HG02623 (cell line): ENCODE measurements around the gene KIAA1614.
"Not testable (repeated sequence)": the region's sequence is repeated elsewhere in the genome, so short reads cannot be mapped to it uniquely, and the experiment has no call there.

Experiments
- ATAC-seq: cut with Tn5 transposase; IDR thresholded peaks from one replicate; pipeline ENCODE4 v1.9.1; 2021; ENCODE audit warnings: moderate library complexity; ENCODE audit not compliant: unreplicated experiment

The KIAA1614 gene

DNA sequence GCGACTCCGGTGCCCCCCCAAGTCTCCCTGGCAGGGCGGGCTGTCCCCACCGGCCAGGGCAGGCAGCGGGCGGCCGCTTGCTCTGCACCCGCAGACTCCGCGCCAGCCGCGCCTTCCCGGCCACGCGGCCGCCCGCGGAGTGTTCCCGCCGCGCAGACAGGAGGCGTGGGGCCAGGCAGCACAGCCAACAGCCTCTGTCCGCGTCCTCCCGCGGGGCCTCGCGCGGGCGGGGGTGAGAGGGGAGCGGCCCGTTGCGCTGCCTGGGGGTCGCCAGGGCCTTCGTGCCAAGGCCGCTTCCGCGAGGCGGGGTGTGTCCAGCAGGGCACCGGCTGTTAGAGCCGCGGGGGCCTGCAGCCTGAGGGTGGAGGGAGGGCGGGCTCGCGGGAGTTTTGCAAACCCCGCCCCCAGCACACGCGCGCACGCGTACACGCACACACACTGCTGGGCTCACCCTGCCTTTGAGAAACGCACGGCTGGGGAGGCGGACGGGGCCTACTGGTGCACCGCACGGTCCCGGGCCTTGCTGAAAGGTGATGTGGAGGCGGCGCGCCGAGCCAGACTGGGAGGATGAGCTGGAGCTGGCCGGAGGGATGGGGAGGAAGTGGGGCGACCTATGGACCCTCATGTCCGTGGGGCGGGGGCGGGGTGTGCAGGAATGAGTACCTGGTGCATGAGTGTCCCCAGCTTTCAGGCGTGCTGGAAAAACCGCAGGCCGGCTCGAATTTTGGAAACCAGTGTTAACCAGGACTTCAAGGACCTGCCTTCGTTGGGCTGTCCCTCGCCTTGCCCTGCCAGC, 41.5 kb downstream of the KIAA1614 start:
- ATAC-seq: peak; percentile 82

DNA sequence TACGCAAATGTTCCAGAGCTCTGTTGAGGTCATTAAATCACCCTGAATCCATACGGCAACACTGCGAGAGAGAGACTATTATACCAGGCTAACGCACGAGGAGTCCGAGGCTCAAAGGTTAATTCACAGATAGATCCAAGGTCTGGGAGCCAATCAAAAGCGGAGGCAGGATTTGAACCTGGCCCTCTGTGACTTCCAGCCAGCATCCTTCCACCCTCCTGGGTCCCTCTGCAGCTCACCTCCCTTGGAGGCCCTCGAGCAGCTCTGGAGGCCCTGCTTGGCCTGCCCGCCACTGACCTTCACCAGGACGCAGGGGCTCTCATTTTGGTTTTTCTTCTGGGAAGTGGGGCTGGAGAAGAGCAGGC, 42.1 kb downstream of the KIAA1614 start:
- no peak for ATAC-seq

- no peak for ATAC-seq
These were observed 43.4 kb downstream of the KIAA1614 start for GRCh38 chr1:180956028-180956640.

- ATAC-seq: not testable (repeated sequence)
These were observed 46.9 kb downstream of the KIAA1614 start for GRCh38 chr1:180959620-180960019.

- no peak for ATAC-seq
These were observed 48.9 kb downstream of the KIAA1614 start for GRCh38 chr1:180961622-180962021.

DNA sequence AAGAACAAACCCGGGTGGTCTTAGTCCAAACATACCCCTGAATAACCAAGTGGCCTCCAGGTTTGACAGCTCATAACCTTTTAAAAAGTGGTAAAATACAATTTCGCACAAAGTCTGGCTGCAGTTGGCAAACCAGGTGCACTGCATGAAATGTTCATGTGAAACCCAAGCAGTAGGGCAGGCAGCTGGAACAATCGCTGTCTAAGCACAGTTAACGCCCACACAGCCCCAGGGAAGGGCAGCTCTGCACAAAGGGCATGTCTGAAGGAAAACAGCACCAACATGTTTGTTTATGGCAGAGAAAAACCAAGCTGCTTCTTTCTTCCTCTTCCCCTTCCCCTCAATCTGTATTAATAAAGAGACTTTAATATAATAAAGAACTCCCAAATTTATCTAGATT, 49.5 kb downstream of the KIAA1614 start:
- no peak for ATAC-seq

- no peak for ATAC-seq
These were observed 51.4 kb downstream of the KIAA1614 start for GRCh38 chr1:180964056-180964455.

GRCh38 chr1:180964595-180964994, 51.9 kb downstream of the KIAA1614 start:
- no peak for ATAC-seq

GRCh38 chr1:180966312-180966711, 53.6 kb downstream of the KIAA1614 start:
- no peak for ATAC-seq

- ATAC-seq: no peak
These were observed 54.2 kb downstream of the KIAA1614 start for GRCh38 chr1:180966744-180967536.

DNA sequence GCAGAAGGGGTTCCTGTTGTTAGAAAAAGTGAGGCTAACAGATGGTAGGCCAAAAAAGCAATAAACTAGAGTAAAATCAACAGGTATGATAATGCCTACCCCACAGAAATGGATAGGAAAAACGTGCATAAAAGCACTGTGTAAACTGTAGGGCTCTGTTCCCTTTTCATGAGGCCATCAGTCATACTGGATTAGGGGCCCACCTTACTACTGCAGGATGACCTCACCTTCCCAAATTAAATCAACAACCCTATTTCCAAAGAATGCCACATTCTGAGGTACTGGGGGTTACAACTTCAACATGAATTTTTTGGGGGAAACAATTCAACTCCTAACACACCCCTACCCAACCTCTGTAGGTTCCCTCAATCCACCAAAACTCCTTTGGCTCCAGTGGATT, 54.9 kb downstream of the KIAA1614 start:
- ATAC-seq: no peak

- ATAC-seq: not testable (repeated sequence)
These were observed 56.1 kb downstream of the KIAA1614 start for GRCh38 chr1:180968834-180969233.

DNA sequence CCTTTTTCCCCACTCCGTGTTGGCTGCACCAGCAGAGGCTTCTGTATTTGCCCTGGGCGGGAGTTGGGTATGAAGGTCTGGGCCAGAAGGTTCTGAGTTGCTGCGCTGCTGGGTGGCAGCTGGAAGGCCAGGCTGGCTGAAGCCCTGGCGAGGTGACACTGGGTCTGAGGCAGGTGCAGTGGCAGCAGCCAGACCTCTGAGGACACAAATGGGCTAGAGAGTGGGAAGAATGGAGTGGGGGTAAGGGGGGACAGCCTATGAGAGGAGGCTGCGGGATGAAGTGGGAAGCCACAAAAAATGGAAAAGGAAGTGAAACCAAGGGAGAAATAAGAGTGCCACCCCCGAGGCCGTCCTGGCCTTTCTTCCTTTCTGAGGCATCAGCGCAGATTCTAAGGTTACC, 56.7 kb downstream of the KIAA1614 start:
- ATAC-seq: no peak

GRCh38 chr1:180970333-180971079, 57.8 kb downstream of the KIAA1614 start:
- ATAC-seq: no peak

GRCh38 chr1:180971273-180971997, 58.7 kb downstream of the KIAA1614 start:
- ATAC-seq: no peak

GRCh38 chr1:180973369-180973768, 60.7 kb downstream of the KIAA1614 start:
- ATAC-seq: no peak

DNA sequence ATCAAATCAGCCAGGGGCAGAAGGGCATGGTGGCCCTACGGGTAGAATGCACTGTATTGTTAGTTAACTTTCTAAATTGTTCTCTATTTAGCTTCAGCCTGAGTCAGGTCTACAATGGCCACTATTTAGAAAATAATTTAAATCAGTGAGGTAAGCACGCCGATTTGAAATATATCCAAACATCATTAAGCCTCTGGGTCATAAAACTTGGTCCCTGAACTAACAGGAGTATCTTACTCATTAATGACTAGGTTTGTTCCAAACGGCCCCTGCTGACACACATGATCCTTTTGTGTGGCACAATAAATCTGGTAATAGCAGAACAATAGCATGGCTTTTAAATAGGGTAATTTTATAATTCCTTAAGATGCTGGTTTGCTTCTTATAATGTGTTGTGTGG, 61.5 kb downstream of the KIAA1614 start:
- ATAC-seq: no peak

GRCh38 chr1:180975551-180975950, 62.9 kb downstream of the KIAA1614 start:
- no peak for ATAC-seq

DNA sequence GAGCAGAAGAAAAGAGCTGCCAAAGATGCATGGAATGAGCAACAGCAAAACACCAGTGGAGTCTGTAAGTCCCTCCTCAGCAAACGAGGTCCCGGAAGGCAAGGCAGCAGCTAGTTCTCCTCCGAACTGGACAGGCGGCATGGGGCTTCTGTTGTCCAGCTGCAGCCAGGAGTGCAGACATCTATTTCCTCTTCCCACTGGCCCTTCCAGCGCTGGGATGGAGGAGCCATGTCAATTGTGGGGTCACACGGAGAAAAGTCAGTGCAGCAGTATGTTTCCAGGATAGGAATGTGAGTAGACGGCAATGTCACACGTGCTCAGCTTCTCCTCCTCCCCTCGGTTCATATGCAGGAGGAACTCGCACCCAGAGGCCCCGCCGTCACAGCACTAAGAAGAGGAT, 63.5 kb downstream of the KIAA1614 start:
- ATAC-seq: no peak

GRCh38 chr1:180976732-180977357, 64.1 kb downstream of the KIAA1614 start:
- ATAC-seq: no peak
